Endothelial cell of umbilical vein (primary cell): ENCODE measurements around the gene SLC41A3. TPM values are rescaled to one million over a fixed set of nuclear protein-coding genes. Genes with fewer than 3 reads are reported as not detected.

Source experiments
- BruUV-seq: library from RNA; stranded (reverse); fragments of 400-500 nt; replicated peaks from 2 replicates; lab custom pipeline; 2021; lab: Mats Ljungman, UMichigan
- CTCF ChIA-PET: fragments of 300-600, 350-600 bp; sonication (Branson Sonifier 250); formaldehyde crosslinking; loops from one replicate; lab custom pipeline; 2021; ENCODE audit warnings: antibody characterized with exemption, inconsistent platforms; lab: Charles Lee
- POLR2A ChIA-PET: fragments of 300-600, 350-600 bp; sonication (Branson Sonifier 250); formaldehyde crosslinking; loops from one replicate; lab custom pipeline; 2021; ENCODE audit warnings: antibody characterized with exemption, inconsistent platforms; lab: Charles Lee
- DNase-seq: peaks from one replicate; pipeline ENCODE4 v3.0.0-alpha.2; 2011; ENCODE audit warnings: low read depth, low spot score
- FAIRE-seq: peaks from 2 replicates; lab custom pipeline; 2011; peaks lifted over from hg19 to GRCh38; lab: Jason Lieb, UNC
- H2AFZ ChIP-seq: 2 replicates; pipeline ENCODE4 v1.6.0; 2012; ENCODE audit warnings: low read depth, low read length, control low read depth, inconsistent platforms
- H3K27ac ChIP-seq: 2 replicates; pipeline ENCODE4 v1.5.1; 2011; ENCODE audit warnings: low read depth, mild to moderate bottlenecking, control low read depth, low read length, moderate library complexity; ENCODE audit not compliant: insufficient read depth
- H3K27me3 ChIP-seq, 2 experiments: 2 replicates each; pipeline versions ENCODE4 v1.6.0 to v1.6.1; 2011; ENCODE audit warnings: low read length in 2 of 2, mixed read lengths in 1 of 2; ENCODE audit not compliant: control insufficient read depth in 2 of 2, insufficient read depth in 2 of 2
- H3K36me3 ChIP-seq, 2 experiments: 2 replicates in 1 of 2; 3 replicates in 1 of 2; pipeline ENCODE4 v1.5.1; 2011; ENCODE audit warnings: low read length in 2 of 2, mild to moderate bottlenecking in 1 of 2, moderate library complexity in 1 of 2; ENCODE audit not compliant: control insufficient read depth in 2 of 2, insufficient read depth in 2 of 2; ENCODE audit errors: extremely low read depth in 1 of 2
- H3K4me1 ChIP-seq: 3 replicates; pipeline ENCODE4 v1.5.1; 2011; ENCODE audit warnings: mild to moderate bottlenecking, low read length; ENCODE audit not compliant: control insufficient read depth, insufficient read depth; ENCODE audit errors: extremely low read depth
- H3K4me2 ChIP-seq: 2 replicates; pipeline ENCODE4 v1.6.1; 2011; ENCODE audit warnings: low read length, control low read depth, mixed read lengths; ENCODE audit not compliant: insufficient read depth
- H3K4me3 ChIP-seq, 3 experiments: fragments of 200-600 bp in 1 of 3; sonication (generic), shearing (Covaris generic) in 1 of 3; replicated peaks in 1 of 3; 2 replicates each; pipeline ENCODE4 v1.5.1; 2011 to 2016; ENCODE audit warnings: control low read depth in 3 of 3, low read length in 3 of 3, mild to moderate bottlenecking in 2 of 3, inconsistent platforms in 1 of 3, low read depth in 1 of 3, moderate library complexity in 1 of 3; ENCODE audit not compliant: insufficient read depth in 1 of 3
- H3K79me2 ChIP-seq: 2 replicates; pipeline ENCODE4 v1.6.0; 2012; ENCODE audit warnings: low read length, inconsistent platforms; ENCODE audit not compliant: control insufficient read depth, insufficient read depth
- H3K9ac ChIP-seq: replicated peaks from 2 replicates; pipeline ENCODE3; 2011; ENCODE audit warnings: low read length, control low read depth; ENCODE audit not compliant: insufficient read depth; ENCODE audit errors: extremely low read depth
- H3K9me1 ChIP-seq: replicated peaks from 3 replicates; pipeline ENCODE4 v1.6.0; 2011; ENCODE audit warnings: mild to moderate bottlenecking, low read length; ENCODE audit not compliant: control insufficient read depth, insufficient read depth; ENCODE audit errors: extremely low read depth
- H3K9me3 ChIP-seq: replicated peaks from 2 replicates; pipeline ENCODE4 v1.5.1; 2012; ENCODE audit warnings: low read length, inconsistent platforms; ENCODE audit not compliant: control insufficient read depth, insufficient read depth
- H4K20me1 ChIP-seq: replicated peaks from 2 replicates; pipeline ENCODE3; 2011; ENCODE audit warnings: mild to moderate bottlenecking, low read length; ENCODE audit not compliant: control insufficient read depth, insufficient read depth; ENCODE audit errors: extremely low read depth
- CTCF ChIP-seq, 2 donors: IDR thresholded peaks; 1 replicate in 1 of 2; 2 replicates in 1 of 2; pipeline ENCODE4 v1.5.1; 2011; ENCODE audit warnings: low read length in 2 of 2, mild to moderate bottlenecking in 2 of 2, moderate library complexity in 2 of 2, control low read depth in 1 of 2, inconsistent platforms in 1 of 2, low read depth in 1 of 2; ENCODE audit not compliant: insufficient read depth in 1 of 2; ENCODE audit errors: extremely low read depth in 1 of 2
- EZH2 ChIP-seq: IDR thresholded peaks from 2 replicates; pipeline ENCODE4 v1.6.1; 2012; ENCODE audit warnings: borderline replicate concordance, low read depth, mild to moderate bottlenecking, moderate library complexity, low read length, inconsistent platforms; ENCODE audit not compliant: severe bottlenecking
- FOS ChIP-seq: IDR thresholded peaks from 2 replicates; pipeline ENCODE4 v1.6.1; 2011; ENCODE audit warnings: mild to moderate bottlenecking, low read length, moderate library complexity, borderline replicate concordance; ENCODE audit not compliant: insufficient read depth
- GATA2 ChIP-seq: IDR thresholded peaks from 2 replicates; pipeline ENCODE4 v1.7.0; 2011; ENCODE audit warnings: low read depth, mild to moderate bottlenecking, moderate library complexity, mixed read lengths, low read length; ENCODE audit not compliant: insufficient read length, insufficient read depth
- JUN ChIP-seq: IDR thresholded peaks from 2 replicates; pipeline ENCODE4 v1.6.1; 2011; ENCODE audit warnings: borderline replicate concordance, low read depth; ENCODE audit not compliant: insufficient read length, insufficient read depth
- MAX ChIP-seq: IDR thresholded peaks from 2 replicates; pipeline ENCODE4 v1.6.1; 2011; ENCODE audit not compliant: insufficient read depth, insufficient read length
- MYC ChIP-seq: IDR thresholded peaks from one replicate; pipeline ENCODE4 v1.6.1; 2011; ENCODE audit warnings: mild to moderate bottlenecking, low read depth, low read length
- POLR2A ChIP-seq: IDR thresholded peaks from 2 replicates; pipeline ENCODE4 v1.6.1; 2012; ENCODE audit warnings: low read depth, mild to moderate bottlenecking, control low read depth, low read length
- POLR2AphosphoS5 ChIP-seq: IDR thresholded peaks from 2 replicates; pipeline ENCODE4 v1.6.1; 2012; ENCODE audit warnings: low read depth, mild to moderate bottlenecking, control low read depth, low read length, moderate library complexity; ENCODE audit not compliant: insufficient read depth
- dilution Hi-C: fragments of 300-500 bp; cut with MboI; formaldehyde crosslinking; loops from one replicate; pipeline ENCODE4 v1.15.0; 2019; ENCODE audit warnings: low sequenced_read_pairs; ENCODE audit not compliant: extremely low pct_ligation_motif_present
- intact Hi-C: fragments of 100-400 bp; cut with micrococcal nuclease; formaldehyde crosslinking; loops from one replicate; pipeline ENCODE4 v1.10.0; 2022
- polyA plus RNA-seq, 4 experiments: library from polyadenylated mRNA; depleted of rRNA in 3 of 4; stranded (reverse) in 3 of 4; unstranded in 1 of 4; fragments of >200 nt; gene quantifications; 2 replicates each; pipeline versions ENCODE4 v1.2.1 to v1.2.3, GENCODE V29; 2011 to 2012; ENCODE audit warnings: missing spikeins in 1 of 4
- total RNA-seq: library from RNA; stranded (reverse); gene quantifications from 2 replicates; pipeline ENCODE4 v1.2.3, GENCODE V29; 2021

The SLC41A3 gene
- total and polyA plus RNA-seq, 2 donors (not counting 3 experiments of a cell fraction or from before 2014, with no cell fraction given) = 52.5 to 118 TPM

- Histone ChIP-seq H3K27me3 (no peaks in the 10 kb centered on the region), H3K9ac (no peak overlapping the region), H3K4me1 (no peaks in the 10 kb centered on the region), H3K9me3 (no peaks in the 10 kb centered on the region), H3K79me2 (no peaks in the 10 kb centered on the region), H3K27ac (no peak overlapping the region), H3K9me1 (no peaks in the 10 kb centered on the region), H3K36me3 (no peaks in the 10 kb centered on the region), H3K4me2 (no peak overlapping the region), H4K20me1 (no peaks in the 10 kb centered on the region), H2AFZ (no peak overlapping the region), H3K4me3 (no peak overlapping the region)
- ChIA-PET POLR2A (no interaction called here), CTCF (no interaction called here)
- dilution Hi-C loops = no loop called here
- DNase-seq (no peak), FAIRE-seq (no peak)
- intact Hi-C loops = no loop called here
- BruUV-seq = no TSS peak
- no peak for TF ChIP-seq JUN
- TF ChIP-seq MAX = no peak
Observed at GRCh38 chr3:126077754-126078153, 6.2 kb downstream of the SLC41A3 start.

- H2AFZ ChIP-seq = no peak overlapping the region
- TF ChIP-seq CTCF (IDR thresholded peaks at IDR 0.05; ENCODE audit: extremely low read depth in 1 of 2, insufficient read depth in 1 of 2, low read depth in 1 of 2, low read length in 2 of 2) (no peak), POLR2A (no peak), GATA2 (no peak), MYC (no peak), POLR2AphosphoS5 (no peak), JUN (no peak), MAX (no peak), EZH2 (no peak), FOS (no peak)
- no peaks in the 10 kb centered on the region for H3K9me3 ChIP-seq
- ChIA-PET CTCF (interaction anchor here (1.2 kb wide), 1 partner anchor 11 kb away, joined by 3 read pairs; no protein-coding TSS in a partner anchor), POLR2A (no interaction called here)
- H3K9ac ChIP-seq = no peak overlapping the region
- H3K36me3 ChIP-seq = no peaks in the 10 kb centered on the region
- no peaks in the 10 kb centered on the region for H3K4me1 ChIP-seq
- no peak overlapping the region for H3K27ac ChIP-seq
- dilution Hi-C loops (no loop called here), intact Hi-C loops (no loop called here)
- H3K27me3 ChIP-seq = no peaks in the 10 kb centered on the region
- no peaks in the 10 kb centered on the region for H3K9me1 ChIP-seq
- H3K79me2 ChIP-seq = no peaks in the 10 kb centered on the region
- BruUV-seq = no TSS peak
- DNase-seq = no peak
- H3K4me3 ChIP-seq = no peak overlapping the region
- no peak overlapping the region for H3K4me2 ChIP-seq
- no peaks in the 10 kb centered on the region for H4K20me1 ChIP-seq
- FAIRE-seq = no peak
Observed at GRCh38 chr3:126076140-126076539, 7.8 kb downstream of the SLC41A3 start.
